ENCODE results near the gene PARD3.

DNA sequence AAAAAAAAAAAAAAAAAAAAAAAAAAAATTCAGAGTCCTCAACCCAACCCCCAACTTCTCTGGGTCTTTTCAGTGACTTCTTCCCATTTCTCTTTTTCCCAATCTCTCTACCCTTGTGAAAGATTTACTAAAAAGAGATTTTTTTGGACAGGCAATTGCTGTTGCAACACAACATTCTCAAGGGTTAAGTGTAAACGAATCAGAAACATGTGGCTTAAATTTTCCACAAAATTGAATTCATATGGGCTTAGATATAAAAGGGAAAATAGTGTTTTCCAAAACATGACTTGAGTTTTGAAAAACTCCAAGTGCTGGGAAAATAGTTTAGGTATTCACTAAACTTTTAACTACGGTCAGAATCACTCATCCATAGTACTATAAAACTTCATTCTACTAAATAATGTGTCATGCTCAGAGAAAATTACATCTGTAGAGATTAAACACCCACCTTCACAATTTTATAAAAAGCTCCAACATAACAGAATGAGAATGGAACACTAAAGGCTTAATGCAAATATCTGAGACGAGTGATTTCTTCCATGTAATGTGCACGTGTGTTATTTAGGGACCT, 643.1 kb downstream of the PARD3 start:
- TF ChIP-seq, protein P1, sequence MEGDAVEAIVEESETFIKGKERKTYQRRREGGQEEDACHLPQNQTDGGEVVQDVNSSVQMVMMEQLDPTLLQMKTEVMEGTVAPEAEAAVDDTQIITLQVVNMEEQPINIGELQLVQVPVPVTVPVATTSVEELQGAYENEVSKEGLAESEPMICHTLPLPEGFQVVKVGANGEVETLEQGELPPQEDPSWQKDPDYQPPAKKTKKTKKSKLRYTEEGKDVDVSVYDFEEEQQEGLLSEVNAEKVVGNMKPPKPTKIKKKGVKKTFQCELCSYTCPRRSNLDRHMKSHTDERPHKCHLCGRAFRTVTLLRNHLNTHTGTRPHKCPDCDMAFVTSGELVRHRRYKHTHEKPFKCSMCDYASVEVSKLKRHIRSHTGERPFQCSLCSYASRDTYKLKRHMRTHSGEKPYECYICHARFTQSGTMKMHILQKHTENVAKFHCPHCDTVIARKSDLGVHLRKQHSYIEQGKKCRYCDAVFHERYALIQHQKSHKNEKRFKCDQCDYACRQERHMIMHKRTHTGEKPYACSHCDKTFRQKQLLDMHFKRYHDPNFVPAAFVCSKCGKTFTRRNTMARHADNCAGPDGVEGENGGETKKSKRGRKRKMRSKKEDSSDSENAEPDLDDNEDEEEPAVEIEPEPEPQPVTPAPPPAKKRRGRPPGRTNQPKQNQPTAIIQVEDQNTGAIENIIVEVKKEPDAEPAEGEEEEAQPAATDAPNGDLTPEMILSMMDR (IDR thresholded peaks at IDR 0.05; ENCODE audit: insufficient read depth, low read length, poor library complexity, severe bottlenecking), result no peak
- TF ChIP-seq EZH2phosphoT487 (conservative IDR thresholded peaks at IDR 0.05; ENCODE audit: low read length), result no peak
